Hematopoietic multipotent progenitor cell treated with erythropoietin and hydrocortisone succinate and interleukin-3 and kit ligand, for 4 days (in vitro differentiated cells): ENCODE data around the gene SUGCT.
"Not testable (repeated sequence)": the region's sequence is repeated elsewhere in the genome, so short reads cannot be mapped to it uniquely, and the experiment has no call there.

Experiments
- DNase-seq: peaks from one replicate; pipeline ENCODE4 v3.0.0-alpha.2; 2015

SUGCT gene

GRCh38 chr7:40141916-40142315 lies 7.1 kb downstream of the SUGCT start:
- not testable (repeated sequence) for DNase-seq

- DNase-seq = not testable (repeated sequence)
These were observed 10.9 kb downstream of the SUGCT start for GRCh38 chr7:40145596-40146130.

DNA sequence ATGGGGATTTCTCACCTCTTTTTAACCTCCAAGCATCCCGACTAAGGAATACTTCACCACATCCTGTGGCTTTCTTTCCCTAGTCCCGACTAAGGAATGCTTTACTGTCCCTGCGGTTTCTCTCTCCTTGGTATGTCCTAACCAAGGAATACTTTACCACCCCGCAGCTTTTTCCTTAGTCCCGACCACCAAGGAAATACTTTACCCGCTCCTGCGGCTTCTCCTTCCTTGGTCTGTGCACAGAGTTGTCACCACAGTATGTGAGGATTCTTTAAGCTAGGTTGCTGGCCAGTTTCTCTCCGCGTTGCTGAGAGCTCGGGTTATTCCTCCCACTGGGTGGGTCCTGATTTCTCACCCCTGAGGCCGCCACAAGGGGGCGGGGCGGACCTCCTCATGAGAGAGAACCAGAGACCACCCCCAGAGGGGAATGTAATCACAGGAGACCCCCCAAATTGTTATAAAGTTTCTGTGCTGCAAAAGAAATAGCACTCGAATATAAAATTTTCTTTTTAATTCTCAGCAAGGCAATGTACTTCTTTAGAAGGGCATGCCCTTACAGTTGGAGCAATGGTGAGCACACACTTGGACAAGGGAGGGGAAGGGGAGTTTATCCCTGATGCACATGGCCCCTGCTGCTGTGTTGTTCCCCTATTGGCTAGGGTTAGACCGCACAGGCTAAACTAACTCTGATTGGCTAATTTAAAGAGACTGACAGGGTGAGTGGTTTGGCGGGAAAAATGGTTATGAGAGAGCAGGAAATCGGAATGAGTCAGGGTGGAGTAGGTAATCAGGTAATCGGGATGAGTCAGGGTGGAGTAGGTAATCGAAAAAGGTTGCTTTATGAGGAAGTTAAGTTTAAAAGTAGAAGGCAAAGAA lies 12.8 kb downstream of the SUGCT start:
- DNase-seq = no peak

- not testable (repeated sequence) for DNase-seq
These were observed 13.4 kb downstream of the SUGCT start for GRCh38 chr7:40148247-40148580.

DNA sequence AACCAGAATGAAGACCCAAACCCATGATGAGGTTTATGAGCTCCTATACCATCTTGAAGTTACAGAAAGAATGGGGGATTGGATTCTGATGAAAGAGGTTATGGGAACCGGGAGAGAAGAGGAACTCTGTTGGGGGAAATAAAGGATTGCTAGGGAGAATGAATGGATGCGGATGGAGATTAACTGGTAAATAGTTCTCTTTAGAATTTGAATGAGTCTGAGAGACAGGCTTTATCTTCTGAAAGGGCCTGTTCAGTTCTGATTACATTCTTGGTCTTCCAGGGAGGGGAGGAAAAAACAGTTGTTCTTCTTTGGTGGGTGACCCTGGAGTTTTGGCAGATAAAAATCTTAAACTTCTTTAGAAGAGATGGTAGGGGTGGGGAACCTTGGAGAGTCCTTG lies 13.9 kb downstream of the SUGCT start:
- no peak for DNase-seq

- no peak for DNase-seq
These were observed 16.7 kb downstream of the SUGCT start for GRCh38 chr7:40151504-40151903.

GRCh38 chr7:40156988-40157387 lies 22.2 kb downstream of the SUGCT start:
- no peak for DNase-seq

DNA sequence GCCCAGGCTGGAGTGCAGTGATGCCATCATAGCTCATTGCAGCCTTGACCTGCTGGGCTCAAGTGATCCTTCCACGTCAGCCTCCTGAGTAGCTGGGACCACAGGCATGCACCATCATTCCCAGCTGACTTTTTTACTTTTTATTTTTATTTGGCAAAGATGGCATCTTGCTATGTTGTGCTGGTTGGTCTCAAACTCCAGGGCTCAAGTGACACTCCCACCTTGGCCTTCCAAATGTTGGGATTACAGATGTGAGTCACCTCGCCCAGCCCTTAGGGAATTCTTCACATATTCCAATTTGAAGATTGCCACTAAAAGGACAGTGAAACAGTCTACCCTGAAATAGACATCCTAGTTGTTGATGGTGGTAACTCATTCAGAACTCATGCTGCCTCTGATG lies 27.7 kb downstream of the SUGCT start:
- DNase-seq = no peak

DNA sequence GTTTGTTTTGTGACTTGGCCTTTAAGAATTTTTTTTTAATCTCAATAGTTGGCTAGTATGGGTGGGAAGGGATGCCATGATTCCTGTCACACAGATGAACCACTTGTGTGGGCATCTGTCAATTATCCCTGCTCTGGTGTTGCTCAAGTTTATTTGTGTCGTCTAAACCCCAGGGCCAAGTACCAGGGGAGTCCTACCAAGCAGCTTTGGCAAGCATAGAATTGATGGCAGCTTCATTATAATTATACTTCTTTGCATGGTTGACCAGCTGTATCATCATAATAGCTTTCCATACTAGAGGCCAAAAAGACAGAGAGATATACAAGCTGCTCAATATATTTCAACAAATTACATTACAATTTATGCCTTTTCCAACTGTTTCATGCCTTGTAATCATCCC lies 30.4 kb downstream of the SUGCT start:
- no peak for DNase-seq

- DNase-seq = no peak
These were observed 32.5 kb downstream of the SUGCT start for GRCh38 chr7:40167291-40167690.

DNA sequence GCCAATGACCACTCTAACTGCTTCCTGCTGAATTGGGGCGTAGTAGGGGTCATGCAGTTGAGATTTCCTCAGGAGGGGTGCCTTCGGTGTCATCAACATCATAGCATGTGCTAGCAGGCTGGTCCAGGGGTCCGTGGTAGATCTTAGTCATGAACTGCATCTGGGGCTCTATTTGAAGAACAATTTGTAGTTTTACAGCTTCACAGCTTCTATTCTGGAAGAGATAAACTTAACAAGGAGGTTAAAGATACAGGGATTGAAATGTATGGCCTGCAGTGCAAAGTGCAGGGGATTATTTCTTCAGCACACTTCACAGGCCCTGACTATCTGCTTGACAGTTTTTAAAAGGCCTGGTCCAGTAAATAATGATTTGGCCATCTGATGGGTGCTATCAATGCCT lies 33.5 kb downstream of the SUGCT start:
- DNase-seq = not testable (repeated sequence)

- not testable (repeated sequence) for DNase-seq
These were observed 38.3 kb downstream of the SUGCT start for GRCh38 chr7:40173121-40173520.

- not testable (repeated sequence) for DNase-seq
These were observed 40.5 kb downstream of the SUGCT start for GRCh38 chr7:40175256-40175655.

DNA sequence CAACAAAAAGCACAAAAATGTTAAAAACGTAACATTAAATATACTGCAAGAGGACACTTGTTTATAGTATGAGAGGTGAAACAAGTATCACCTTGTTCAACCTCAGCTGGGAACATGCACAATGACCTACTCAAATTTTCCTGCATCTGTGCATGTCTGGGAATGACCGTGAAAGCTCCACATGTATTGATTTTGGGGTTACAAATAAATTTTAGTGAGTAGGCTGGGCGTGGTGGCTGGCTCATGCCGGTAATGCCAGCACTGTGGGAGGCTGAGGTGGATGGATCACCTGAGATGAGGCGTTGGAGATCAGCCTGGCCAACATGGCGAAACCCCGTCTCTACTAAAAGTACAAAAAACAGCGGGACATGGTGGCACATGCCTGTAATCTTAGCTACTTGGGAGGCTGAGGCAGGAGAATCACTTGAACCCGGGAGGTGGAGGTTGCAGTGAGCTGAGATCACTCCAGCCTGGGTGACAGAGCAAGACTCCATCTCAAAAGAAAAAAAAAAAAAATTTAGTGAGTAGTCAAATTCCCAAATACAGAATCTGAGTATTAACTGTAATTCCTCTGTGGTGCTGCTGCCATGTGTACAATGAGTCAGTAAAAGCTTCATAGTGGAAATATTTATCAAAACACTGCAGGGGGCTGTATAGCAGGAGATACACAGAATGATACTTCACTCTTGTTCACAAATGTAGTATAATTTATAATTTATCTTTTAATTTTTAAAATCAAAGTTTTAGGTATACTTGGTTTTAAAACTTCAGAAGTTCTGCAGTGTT lies 41.1 kb downstream of the SUGCT start:
- DNase-seq = no peak

GRCh38 chr7:40177071-40177470 lies 42.3 kb downstream of the SUGCT start:
- DNase-seq = peak; percentile 6

DNA sequence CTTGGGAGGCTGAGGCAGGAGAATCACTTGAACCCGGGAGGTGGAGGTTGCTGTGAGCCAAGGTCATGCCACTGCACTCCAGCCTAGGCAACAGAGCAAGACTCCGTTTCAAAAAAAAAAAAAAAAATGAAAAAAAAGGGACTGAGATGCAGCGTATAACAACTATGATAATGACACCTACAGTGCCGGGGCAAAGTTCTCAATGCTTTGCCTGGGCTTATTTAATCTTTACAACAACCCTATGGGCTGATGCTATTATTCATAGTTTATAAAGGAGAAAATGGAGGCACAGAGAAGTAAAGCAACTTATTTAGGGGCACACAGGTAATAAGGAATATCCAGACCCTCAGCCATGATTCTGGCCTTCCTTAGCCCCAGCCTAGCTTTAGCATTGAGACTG lies 47.6 kb downstream of the SUGCT start:
- no peak for DNase-seq

DNA sequence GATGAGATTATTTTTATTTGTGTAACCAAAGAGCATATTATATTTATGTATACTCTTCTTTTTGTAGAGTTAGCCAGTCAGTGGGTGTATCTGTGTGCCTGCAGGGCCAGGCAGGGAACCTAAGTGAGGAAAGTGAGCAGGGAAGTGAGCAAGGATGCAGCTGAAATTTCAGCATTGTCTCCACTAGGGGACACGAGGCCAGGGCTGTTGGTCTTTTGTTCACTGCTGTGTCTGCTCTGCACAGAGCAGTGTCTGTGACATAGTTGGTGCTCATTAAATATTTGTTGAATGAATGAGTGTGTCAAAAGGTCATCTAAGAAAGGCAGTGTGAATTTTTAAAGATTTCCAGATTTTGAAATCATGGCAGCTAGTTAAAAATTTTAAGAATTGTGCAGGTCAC lies 51.8 kb downstream of the SUGCT start:
- no peak for DNase-seq

- DNase-seq = no peak
These were observed 57.2 kb downstream of the SUGCT start for GRCh38 chr7:40192036-40192435.

DNA sequence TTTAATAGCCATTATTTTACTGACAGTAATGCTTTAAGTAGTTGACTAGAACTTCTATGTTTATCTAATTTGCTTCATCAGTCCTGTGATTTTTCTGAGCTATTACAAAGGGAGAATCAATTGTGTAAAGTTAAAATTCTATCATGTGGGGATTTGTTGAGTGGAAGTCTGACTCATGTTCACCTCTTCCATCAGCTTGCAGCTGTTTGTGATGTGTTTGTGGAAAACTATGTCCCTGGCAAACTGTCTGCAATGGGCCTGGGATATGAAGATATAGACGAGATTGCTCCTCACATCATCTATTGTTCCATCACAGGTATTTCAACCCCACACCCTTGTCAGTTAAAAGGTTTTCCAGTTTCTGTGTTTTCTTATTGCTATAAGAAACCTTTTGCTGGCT lies 59.9 kb downstream of the SUGCT start:
- DNase-seq = no peak

GRCh38 chr7:40197527-40197926 lies 62.7 kb downstream of the SUGCT start:
- no peak for DNase-seq

GRCh38 chr7:40199076-40199802 lies 64.4 kb downstream of the SUGCT start:
- DNase-seq = peak; percentile 53

DNA sequence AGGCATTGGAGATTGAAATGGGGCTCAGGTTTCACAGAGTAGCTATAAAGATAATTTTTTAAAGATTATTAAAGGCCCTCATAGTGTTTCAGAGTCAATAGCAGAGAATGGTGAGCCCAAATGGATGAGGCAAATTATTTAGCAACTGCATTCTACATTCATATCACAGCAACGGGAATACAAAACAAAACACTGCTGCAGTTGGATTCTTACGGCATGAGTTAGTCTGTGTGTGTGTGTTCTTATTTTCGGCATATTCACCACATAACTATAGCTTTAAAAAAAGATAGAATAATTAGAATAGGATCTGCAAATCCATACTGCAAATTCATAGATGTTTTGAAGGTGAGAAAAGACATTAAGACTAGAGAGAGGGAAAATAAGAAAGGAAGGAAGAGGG lies 66.0 kb downstream of the SUGCT start:
- no peak for DNase-seq

GRCh38 chr7:40202851-40203250 lies 68.0 kb downstream of the SUGCT start:
- no peak for DNase-seq
